GM12874 (cell line): ENCODE data around the gene CTIF.

ENCODE experiments used
- CTCF ChIP-seq: IDR thresholded peaks from 2 replicates; pipeline ENCODE4 v1.5.1; 2011; ENCODE audit warnings: low read depth, mild to moderate bottlenecking, control low read depth, low read length, moderate library complexity; ENCODE audit not compliant: insufficient read depth

The CTIF gene

GRCh38 chr18:48612511-48612910 is 73.7 kb downstream of the CTIF start:
- TF ChIP-seq CTCF = no peak

- TF ChIP-seq CTCF = no peak
Measured at GRCh38 chr18:48612917-48613316, 74.1 kb downstream of the CTIF start.

GRCh38 chr18:48613589-48614404 is 75.0 kb downstream of the CTIF start:
- TF ChIP-seq CTCF = no peak

GRCh38 chr18:48615566-48616401 is 77.0 kb downstream of the CTIF start:
- no peak for TF ChIP-seq CTCF

- TF ChIP-seq CTCF = no peak
Measured at GRCh38 chr18:48616484-48617255, 77.8 kb downstream of the CTIF start.

GRCh38 chr18:48617844-48618497 is 79.1 kb downstream of the CTIF start:
- TF ChIP-seq CTCF = no peak
